Measurements from ENCODE around the gene LTA.

DNA sequence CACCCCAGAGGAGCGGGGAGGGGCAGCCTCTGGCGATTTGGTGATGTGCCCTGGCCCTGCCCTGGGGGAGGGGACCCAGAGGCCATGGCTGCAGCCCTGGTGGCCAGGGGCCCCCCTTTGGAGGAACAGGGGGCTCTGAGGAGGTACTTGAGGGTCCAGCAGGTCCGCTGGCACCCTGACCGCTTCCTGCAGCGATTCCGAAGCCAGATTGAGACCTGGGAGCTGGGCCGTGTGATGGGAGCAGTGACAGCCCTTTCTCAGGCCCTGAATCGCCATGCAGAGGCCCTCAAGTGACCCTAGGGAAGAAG, 13.8 kb upstream of the LTA start:
- no peak for TF ChIP-seq EZH2 (IDR thresholded peaks at IDR 0.05; ENCODE audit: insufficient read depth, poor library complexity, severe bottlenecking)
- TF ChIP-seq EZH2phosphoT487 (IDR thresholded peaks at IDR 0.05; ENCODE audit: insufficient read depth, low read depth): no peak

Data from GM23248 (cell line).